ENCODE measurements around the gene NBEAL1. TPM values are rescaled to one million over a fixed set of nuclear protein-coding genes. Genes with fewer than 3 reads are reported as not detected.
"Not testable (repeated sequence)": the region's sequence is repeated elsewhere in the genome, so short reads cannot be mapped to it uniquely, and the experiment has no call there.

NBEAL1 gene
- total RNA-seq, 5 donors from 2014 or later (not counting 1 experiment from before 2014, with no cell fraction given), result 11.0 to 17.9 (median 14.3) TPM

GRCh38 chr2:203195331-203196036 lies 180.8 kb downstream of the NBEAL1 start:
- no peak for ATAC-seq (replicated peaks in 1 of 4)
- CTCF ChIA-PET, result no interaction called here
- no peak overlapping the region for H3K4me3 ChIP-seq (ENCODE audit: control insufficient read depth in 1 of 2, extremely low read depth in 1 of 2, low read length in 1 of 2)
- no peak for DNase-seq
- no peak overlapping the region for H3K27ac ChIP-seq (ENCODE audit: low read length)
- H3K36me3 ChIP-seq (ENCODE audit: control insufficient read depth in 2 of 2, extremely low read depth in 1 of 2, insufficient read depth in 1 of 2, low read length in 1 of 2), result peaks cover 7 to 9% of the 10 kb centered on the region in 2 donors
- Mint-ChIP-seq H3K36me3 (peaks cover 29% of the 10 kb centered on the region), H3K4me3 (no peak overlapping the region), H3K9me3 (no peaks in the 10 kb centered on the region), H3K4me1 (no peaks in the 10 kb centered on the region), H3K27ac (no peak overlapping the region), H3K27me3 (no peaks in the 10 kb centered on the region)
- H3K4me1 ChIP-seq (ENCODE audit: control insufficient read depth in 1 of 2, extremely low read depth in 1 of 2, insufficient read depth in 2 of 2, low read length in 2 of 2), result no peaks in the 10 kb centered on the region
- POLR2A ChIA-PET, result interaction anchor here in 1 of 2 donors (0.6 kb wide), 2 partner anchors 49 to 805 kb away, joined by 3 read pairs; no protein-coding TSS in a partner anchor
- WGBS (ENCODE audit: insufficient coverage), result no CpG with 5 or more reads among the region's 5 CpGs
- no peaks in the 10 kb centered on the region for H3K9me3 ChIP-seq
- no peaks in the 10 kb centered on the region for H3K27me3 ChIP-seq (replicated peaks in 1 of 2; ENCODE audit: control insufficient read depth in 2 of 2, extremely low read depth in 1 of 2, insufficient read depth in 2 of 2, low read length in 1 of 2)

GRCh38 chr2:203200866-203201265 lies 186.2 kb downstream of the NBEAL1 start:
- no peak for DNase-seq
- ATAC-seq (replicated peaks in 1 of 4), result no peak
- no peaks in the 10 kb centered on the region for H3K27me3 ChIP-seq (replicated peaks in 1 of 2; ENCODE audit: control insufficient read depth in 2 of 2, extremely low read depth in 1 of 2, insufficient read depth in 2 of 2, low read length in 1 of 2)
- no peaks in the 10 kb centered on the region for H3K9me3 ChIP-seq
- no peaks in the 10 kb centered on the region for H3K27me3 Mint-ChIP-seq
- H3K36me3 ChIP-seq (ENCODE audit: control insufficient read depth in 2 of 2, extremely low read depth in 1 of 2, insufficient read depth in 1 of 2, low read length in 1 of 2), result peaks cover 0 to 9% of the 10 kb centered on the region in 2 donors
- H3K27ac Mint-ChIP-seq, result no peak overlapping the region
- H3K36me3 Mint-ChIP-seq, result peaks cover 15% of the 10 kb centered on the region
- H3K9me3 Mint-ChIP-seq, result no peaks in the 10 kb centered on the region
- H3K4me3 Mint-ChIP-seq, result no peak overlapping the region
- no peaks in the 10 kb centered on the region for H3K4me1 ChIP-seq (ENCODE audit: control insufficient read depth in 1 of 2, extremely low read depth in 1 of 2, insufficient read depth in 2 of 2, low read length in 2 of 2)
- ChIA-PET POLR2A (no interaction called here), CTCF (no interaction called here)
- H3K27ac ChIP-seq (ENCODE audit: low read length), result no peak overlapping the region
- H3K4me3 ChIP-seq (ENCODE audit: control insufficient read depth in 1 of 2, extremely low read depth in 1 of 2, low read length in 1 of 2), result no peak overlapping the region
- H3K4me1 Mint-ChIP-seq, result no peaks in the 10 kb centered on the region

- Mint-ChIP-seq H3K36me3 (peaks cover 19% of the 10 kb centered on the region), H3K4me3 (no peak overlapping the region), H3K9me3 (no peaks in the 10 kb centered on the region), H3K27ac (no peak overlapping the region), H3K4me1 (no peaks in the 10 kb centered on the region), H3K27me3 (no peaks in the 10 kb centered on the region)
- H3K27me3 ChIP-seq (replicated peaks in 1 of 2; ENCODE audit: control insufficient read depth in 2 of 2, extremely low read depth in 1 of 2, insufficient read depth in 2 of 2, low read length in 1 of 2), result no peaks in the 10 kb centered on the region
- no peaks in the 10 kb centered on the region for H3K9me3 ChIP-seq
- H3K36me3 ChIP-seq (ENCODE audit: control insufficient read depth in 2 of 2, extremely low read depth in 1 of 2, insufficient read depth in 1 of 2, low read length in 1 of 2), result peaks cover 0 to 9% of the 10 kb centered on the region in 2 donors
- no peak for ATAC-seq (replicated peaks in 1 of 4)
- H3K4me1 ChIP-seq (ENCODE audit: control insufficient read depth in 1 of 2, extremely low read depth in 1 of 2, insufficient read depth in 2 of 2, low read length in 2 of 2), result no peaks in the 10 kb centered on the region
- no peak overlapping the region for H3K4me3 ChIP-seq (ENCODE audit: control insufficient read depth in 1 of 2, extremely low read depth in 1 of 2, low read length in 1 of 2)
- DNase-seq, result no peak
- WGBS (ENCODE audit: insufficient coverage), result 100% methylated on average over 1 of the region's 5 CpGs
- no peak overlapping the region for H3K27ac ChIP-seq (ENCODE audit: low read length)
- ChIA-PET CTCF (no interaction called here), POLR2A (no interaction called here)
These were observed 186.8 kb downstream of the NBEAL1 start for GRCh38 chr2:203201426-203201825.

- CTCF ChIA-PET, result interaction anchor here in 1 of 2 donors (0.6 to 1.1 kb wide), 2 partner anchors 17 to 29 kb away, joined by 3 to 4 read pairs; partner anchors contain the start of gene CYP20A1
These were observed 194.9 kb downstream of the NBEAL1 start for GRCh38 chr2:203209538-203209937.

GRCh38 chr2:203225423-203226039 lies 210.9 kb downstream of the NBEAL1 start:
- no peak overlapping the region for H3K4me3 ChIP-seq (ENCODE audit: control insufficient read depth in 1 of 2, extremely low read depth in 1 of 2, low read length in 1 of 2)
- DNase-seq (peak in 26 of 35 experiments; percentile 3 to 63 (median 24)), ATAC-seq (replicated peaks in 1 of 4) (peak; percentile 68 to 80 (median 71))
- ChIA-PET CTCF (interaction anchor here (0.6 to 2.1 kb wide), 6 partner anchors 13 to 589 kb away, joined by 3 to 8 read pairs (median 4); partner anchors contain the start of gene CYP20A1 (in 1 of the 2)), POLR2A (interaction anchor here in 1 of 2 donors (0.9 to 1.3 kb wide), 2 partner anchors 12 to 14 kb away, joined by 4 to 6 read pairs; no protein-coding TSS in a partner anchor)
- no peaks in the 10 kb centered on the region for H3K36me3 ChIP-seq (ENCODE audit: control insufficient read depth in 2 of 2, extremely low read depth in 1 of 2, insufficient read depth in 1 of 2, low read length in 1 of 2)
- H3K27ac ChIP-seq (ENCODE audit: low read length), result no peak overlapping the region
- Mint-ChIP-seq H3K4me3 (no peak overlapping the region), H3K9me3 (no peaks in the 10 kb centered on the region), H3K27me3 (no peaks in the 10 kb centered on the region), H3K4me1 (no peaks in the 10 kb centered on the region), H3K27ac (no peak overlapping the region), H3K36me3 (no peaks in the 10 kb centered on the region)
- no peaks in the 10 kb centered on the region for H3K9me3 ChIP-seq
- WGBS (ENCODE audit: insufficient coverage), result 100% methylated on average over 2 of the region's 2 CpGs
- H3K4me1 ChIP-seq (ENCODE audit: control insufficient read depth in 1 of 2, extremely low read depth in 1 of 2, insufficient read depth in 2 of 2, low read length in 2 of 2), result no peaks in the 10 kb centered on the region
- H3K27me3 ChIP-seq (replicated peaks in 1 of 2; ENCODE audit: control insufficient read depth in 2 of 2, extremely low read depth in 1 of 2, insufficient read depth in 2 of 2, low read length in 1 of 2), result no peaks in the 10 kb centered on the region

More at GRCh38 chr2:203209538-203209937, 194.9 kb downstream of the NBEAL1 start:
- no peak overlapping the region for H3K27ac ChIP-seq (ENCODE audit: low read length)
- no peaks in the 10 kb centered on the region for H3K4me1 ChIP-seq (ENCODE audit: control insufficient read depth in 1 of 2, extremely low read depth in 1 of 2, insufficient read depth in 2 of 2, low read length in 2 of 2)
- H3K4me3 Mint-ChIP-seq, result no peak overlapping the region
- no peak overlapping the region for H3K4me3 ChIP-seq (ENCODE audit: control insufficient read depth in 1 of 2, extremely low read depth in 1 of 2, low read length in 1 of 2)
- peaks cover 20% of the 10 kb centered on the region for H3K36me3 Mint-ChIP-seq
- H3K36me3 ChIP-seq (ENCODE audit: control insufficient read depth in 2 of 2, extremely low read depth in 1 of 2, insufficient read depth in 1 of 2, low read length in 1 of 2), result no peaks in the 10 kb centered on the region
- H3K4me1 Mint-ChIP-seq, result peaks cover 10 to 17% (median 11%) of the 10 kb centered on the region in 3 donors
- H3K27me3 ChIP-seq (replicated peaks in 1 of 2; ENCODE audit: control insufficient read depth in 2 of 2, extremely low read depth in 1 of 2, insufficient read depth in 2 of 2, low read length in 1 of 2), result no peaks in the 10 kb centered on the region
- no peaks in the 10 kb centered on the region for H3K9me3 ChIP-seq
- WGBS (ENCODE audit: insufficient coverage), result no CpG with 5 or more reads among the region's 1 CpG
- DNase-seq (no peak), ATAC-seq (replicated peaks in 1 of 4) (no peak)
- H3K27ac Mint-ChIP-seq, result no peak overlapping the region
- no peaks in the 10 kb centered on the region for H3K27me3 Mint-ChIP-seq
- POLR2A ChIA-PET, result interaction anchor here in 1 of 2 donors (0.6 kb wide), 1 partner anchor 370 kb away, joined by 3 read pairs; no protein-coding TSS in a partner anchor
- no peaks in the 10 kb centered on the region for H3K9me3 Mint-ChIP-seq

- WGBS (ENCODE audit: insufficient coverage), result 95% methylated on average over 2 of the region's 2 CpGs
- POLR2A ChIA-PET; H3K27ac ChIP-seq (ENCODE audit: low read length): not testable (repeated sequence)
These were observed 215.0 kb downstream of the NBEAL1 start for GRCh38 chr2:203229674-203230073.

More at GRCh38 chr2:203229674-203230073, 215.0 kb downstream of the NBEAL1 start:
- H3K9me3 ChIP-seq; CTCF ChIA-PET; ATAC-seq (replicated peaks in 1 of 4); H3K27me3 Mint-ChIP-seq; H3K4me3 ChIP-seq (ENCODE audit: control insufficient read depth in 1 of 2, extremely low read depth in 1 of 2, low read length in 1 of 2); H3K36me3 Mint-ChIP-seq; H3K4me1 ChIP-seq (ENCODE audit: control insufficient read depth in 1 of 2, extremely low read depth in 1 of 2, insufficient read depth in 2 of 2, low read length in 2 of 2); H3K27ac Mint-ChIP-seq; H3K27me3 ChIP-seq (replicated peaks in 1 of 2; ENCODE audit: control insufficient read depth in 2 of 2, extremely low read depth in 1 of 2, insufficient read depth in 2 of 2, low read length in 1 of 2); H3K9me3 Mint-ChIP-seq; DNase-seq; H3K36me3 ChIP-seq (ENCODE audit: control insufficient read depth in 2 of 2, extremely low read depth in 1 of 2, insufficient read depth in 1 of 2, low read length in 1 of 2); H3K4me1 Mint-ChIP-seq; H3K4me3 Mint-ChIP-seq: not testable (repeated sequence)

Measured in T-cell (primary cell).